ENCODE data around the gene WNK1.

DNA sequence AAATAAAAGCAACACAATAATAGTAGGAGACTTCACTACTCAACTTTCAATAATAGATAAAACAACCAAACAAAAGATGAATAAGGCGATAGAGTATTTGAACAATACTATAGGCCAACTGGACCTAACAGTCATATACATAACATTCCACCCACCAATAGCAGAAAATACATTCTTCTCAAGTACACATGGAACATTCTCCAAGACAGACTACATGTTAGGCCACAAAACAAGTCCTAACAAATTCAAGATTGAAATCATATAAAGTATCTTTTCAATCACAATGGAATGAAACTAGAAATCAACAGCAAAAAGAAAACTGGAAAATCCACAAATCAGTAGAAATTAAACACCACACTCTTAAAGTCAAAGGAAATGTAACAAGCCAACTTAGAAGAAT is 168.3 kb downstream of the WNK1 start:
- no peak for TF ChIP-seq EZH2phosphoT487 (IDR thresholded peaks at IDR 0.05; ENCODE audit: insufficient read depth, low read depth)
- TF ChIP-seq EZH2 (IDR thresholded peaks at IDR 0.05; ENCODE audit: insufficient read depth, poor library complexity, severe bottlenecking): no peak
